GM12891 (cell line): ENCODE measurements around the gene NCOA6.
A peak's percentile ranks its signal among the peaks of the same experiment; 100 is the strongest.

ENCODE experiments used
- DNase-seq: peaks from one replicate; pipeline ENCODE4 v3.0.0; 2011; ENCODE audit warnings: low spot score; ENCODE audit not compliant: insufficient read length
- FAIRE-seq: peaks from 2 replicates; lab custom pipeline; 2011; peaks lifted over from hg19 to GRCh38; lab: Jason Lieb, UNC
- PAX5 ChIP-seq: IDR thresholded peaks from 2 replicates; pipeline ENCODE4 v1.6.1; 2011; ENCODE audit warnings: low read length, moderate library complexity, mild to moderate bottlenecking; ENCODE audit not compliant: insufficient read depth, severe bottlenecking
- POLR2A ChIP-seq: IDR thresholded peaks from 2 replicates; pipeline ENCODE4 v1.6.1; 2011; ENCODE audit warnings: low read depth, low read length, control low read depth
- POLR2AphosphoS5 ChIP-seq: IDR thresholded peaks from 2 replicates; pipeline ENCODE4 v1.6.1; 2011; ENCODE audit warnings: low read depth, low read length, control low read depth
- POU2F2 ChIP-seq: IDR thresholded peaks from 2 replicates; pipeline ENCODE4 v1.6.1; 2011; ENCODE audit warnings: low read depth, mild to moderate bottlenecking, control low read depth, low read length, moderate library complexity
- SPI1 ChIP-seq: IDR thresholded peaks from 2 replicates; pipeline ENCODE4 v1.6.1; 2011; ENCODE audit warnings: low read depth, low read length, control low read depth
- TAF1 ChIP-seq: IDR thresholded peaks from 2 replicates; pipeline ENCODE4 v1.6.1; 2011; ENCODE audit warnings: low read depth, low read length, control low read depth

The NCOA6 gene

DNA sequence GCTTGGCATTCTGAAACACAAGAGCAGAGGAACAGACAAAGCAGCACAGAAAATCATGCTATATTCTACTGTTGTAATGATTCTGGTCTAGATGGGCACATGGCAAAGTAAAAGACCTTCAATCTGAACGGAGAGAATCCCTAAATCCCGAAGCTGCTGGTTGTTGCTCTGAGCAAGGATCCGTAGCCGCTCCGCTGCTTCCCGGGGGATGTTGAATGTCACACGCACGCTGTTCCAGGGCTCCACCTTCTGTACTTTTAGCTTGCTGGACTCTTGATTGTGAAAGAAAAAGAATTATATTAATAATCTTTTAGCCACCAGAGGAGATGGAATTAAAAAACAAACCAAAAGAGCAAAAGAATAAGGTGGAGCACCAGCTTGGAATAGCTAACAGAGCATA is 49.3 kb downstream of the NCOA6 start:
- DNase-seq (no peak), FAIRE-seq (no peak)
- TF ChIP-seq POLR2AphosphoS5 (no peak), TAF1 (no peak), POLR2A (no peak), POU2F2 (no peak), PAX5 (no peak)

DNA sequence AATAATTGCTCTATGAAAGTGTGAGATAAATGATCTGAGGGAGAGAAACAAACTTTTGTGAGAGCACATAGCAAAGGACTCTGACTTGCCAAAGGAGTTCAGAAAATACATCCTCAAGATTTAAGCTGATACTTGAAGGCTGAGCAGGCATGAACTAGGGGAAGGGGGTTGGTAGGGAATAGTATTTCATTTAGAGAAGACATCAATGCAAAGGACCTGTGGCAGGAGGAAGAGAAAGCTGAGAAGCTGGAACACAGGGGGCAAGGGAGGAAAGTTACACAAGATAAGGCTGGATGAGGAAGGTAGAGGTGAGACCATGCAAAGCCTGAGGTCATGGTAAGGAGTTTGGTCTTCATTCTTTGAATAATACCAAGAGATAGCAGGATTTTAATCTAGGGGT is 50.6 kb downstream of the NCOA6 start:
- no peak for DNase-seq
- no peak for TF ChIP-seq POLR2AphosphoS5
- TF ChIP-seq TAF1, result no peak
- TF ChIP-seq PAX5, result no peak
- TF ChIP-seq POU2F2, result no peak
- no peak for TF ChIP-seq SPI1
- TF ChIP-seq POLR2A, result no peak
- no peak for FAIRE-seq

DNA sequence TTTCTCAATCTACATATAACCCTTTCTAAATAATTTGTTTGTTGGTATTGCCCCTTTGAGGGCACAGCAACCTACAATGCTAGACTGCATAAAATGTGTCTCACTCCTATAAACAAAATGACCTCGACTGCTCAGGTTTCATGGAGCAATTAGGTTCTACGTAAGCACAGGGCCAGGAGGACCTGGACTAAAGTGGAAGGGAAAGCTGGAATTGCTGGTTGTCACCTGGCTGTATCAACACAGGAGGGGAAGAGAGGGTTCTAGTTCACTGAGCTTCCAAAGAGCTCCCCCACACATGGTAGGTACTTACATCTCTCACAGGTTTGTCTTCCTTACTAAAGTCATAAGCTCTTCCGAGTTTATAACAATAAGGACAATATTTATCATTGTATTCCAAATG is 51.0 kb downstream of the NCOA6 start:
- no peak for TF ChIP-seq TAF1
- TF ChIP-seq SPI1, result no peak
- TF ChIP-seq POLR2A, result no peak
- TF ChIP-seq PAX5, result no peak
- TF ChIP-seq POU2F2, result no peak
- TF ChIP-seq POLR2AphosphoS5, result no peak
- no peak for FAIRE-seq
- DNase-seq, result no peak

DNA sequence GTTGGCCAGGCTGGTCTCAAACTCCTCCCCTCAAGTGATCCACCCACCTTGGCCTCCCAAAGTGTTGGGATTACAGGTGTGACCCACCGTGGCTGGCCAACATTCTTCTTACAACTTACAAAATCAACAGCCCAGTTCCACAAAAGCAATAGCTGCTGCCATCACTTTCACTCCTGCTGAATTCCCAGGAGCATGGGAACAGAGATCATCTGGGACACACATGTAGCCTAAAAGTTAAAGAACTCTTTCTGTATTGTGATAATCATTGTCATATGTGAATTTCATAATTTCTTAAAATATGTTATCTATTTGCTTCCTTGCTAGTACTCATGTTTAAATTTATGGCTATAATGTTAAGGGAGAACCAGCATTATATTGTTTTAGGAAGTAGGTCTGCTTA is 51.7 kb downstream of the NCOA6 start:
- FAIRE-seq, result no peak
- TF ChIP-seq TAF1, result no peak
- TF ChIP-seq POU2F2, result no peak
- no peak for TF ChIP-seq SPI1
- TF ChIP-seq POLR2A, result no peak
- TF ChIP-seq PAX5, result no peak
- TF ChIP-seq POLR2AphosphoS5, result no peak
- no peak for DNase-seq

DNA sequence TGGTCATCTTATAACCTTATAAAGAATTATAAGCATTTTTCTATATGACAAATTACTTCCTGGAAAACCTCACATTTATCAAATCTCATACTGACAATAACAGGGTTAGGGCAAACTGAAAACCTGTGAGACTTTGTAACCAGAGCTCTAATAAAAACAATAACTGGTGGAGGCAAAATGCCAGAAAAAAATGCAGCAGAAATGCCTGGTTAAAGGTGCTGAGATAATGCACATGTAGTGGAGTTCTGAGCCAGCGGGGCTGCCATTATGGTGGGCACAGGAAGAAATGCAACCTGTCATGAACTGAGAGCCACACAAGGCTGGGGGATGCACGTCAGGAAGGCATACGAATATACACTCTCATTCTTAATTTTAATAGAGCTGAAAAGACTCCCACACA is 53.0 kb downstream of the NCOA6 start:
- TF ChIP-seq PAX5 (no peak), POLR2AphosphoS5 (no peak), SPI1 (no peak), POLR2A (no peak), POU2F2 (no peak), TAF1 (no peak)
- no peak for DNase-seq
- no peak for FAIRE-seq

DNA sequence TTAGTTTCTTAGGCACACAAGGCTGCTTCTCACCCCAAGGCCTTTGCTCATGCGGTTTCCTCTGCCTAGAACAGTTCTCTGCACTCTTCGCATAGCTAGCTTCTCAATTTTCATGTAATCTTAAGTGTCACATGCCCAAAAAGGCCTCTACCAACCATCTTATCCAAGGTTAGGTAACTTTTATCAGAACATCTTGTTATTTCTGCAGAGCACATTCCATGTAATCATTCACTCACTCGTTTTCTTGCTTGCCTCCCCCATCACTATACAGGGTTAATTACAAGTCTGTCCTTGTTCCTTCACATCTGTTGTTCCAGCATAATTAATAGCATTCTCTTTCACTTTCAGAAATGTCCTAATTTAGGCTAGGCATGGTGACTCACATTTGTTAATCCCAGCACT is 53.8 kb downstream of the NCOA6 start:
- DNase-seq (no peak), FAIRE-seq (no peak)
- no peak for TF ChIP-seq POU2F2
- TF ChIP-seq SPI1, result no peak
- TF ChIP-seq POLR2AphosphoS5, result no peak
- TF ChIP-seq POLR2A, result no peak
- TF ChIP-seq TAF1, result no peak
- no peak for TF ChIP-seq PAX5

DNA sequence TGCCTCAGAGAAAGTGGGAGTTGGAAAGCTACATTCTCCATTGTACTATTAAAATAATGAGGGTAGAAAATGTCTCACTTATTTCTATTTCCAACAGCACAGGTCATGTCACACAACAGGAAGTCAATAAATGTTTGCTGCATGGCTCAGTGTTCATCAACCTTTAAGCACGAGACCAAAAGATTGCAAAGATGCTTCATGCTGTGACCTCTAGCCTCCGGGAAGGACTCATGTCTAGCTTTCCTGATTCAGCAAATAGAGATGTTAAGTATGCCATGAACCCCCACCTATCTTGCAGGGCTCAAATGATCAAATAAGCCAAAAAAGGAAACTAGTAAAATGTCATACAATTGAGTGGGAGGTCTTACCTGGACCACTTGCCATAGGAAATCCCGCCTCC is 57.4 kb downstream of the NCOA6 start:
- TF ChIP-seq POU2F2 (no peak), PAX5 (no peak), POLR2AphosphoS5 (no peak), POLR2A (no peak), SPI1 (no peak), TAF1 (no peak)
- DNase-seq, result no peak
- no peak for FAIRE-seq

DNA sequence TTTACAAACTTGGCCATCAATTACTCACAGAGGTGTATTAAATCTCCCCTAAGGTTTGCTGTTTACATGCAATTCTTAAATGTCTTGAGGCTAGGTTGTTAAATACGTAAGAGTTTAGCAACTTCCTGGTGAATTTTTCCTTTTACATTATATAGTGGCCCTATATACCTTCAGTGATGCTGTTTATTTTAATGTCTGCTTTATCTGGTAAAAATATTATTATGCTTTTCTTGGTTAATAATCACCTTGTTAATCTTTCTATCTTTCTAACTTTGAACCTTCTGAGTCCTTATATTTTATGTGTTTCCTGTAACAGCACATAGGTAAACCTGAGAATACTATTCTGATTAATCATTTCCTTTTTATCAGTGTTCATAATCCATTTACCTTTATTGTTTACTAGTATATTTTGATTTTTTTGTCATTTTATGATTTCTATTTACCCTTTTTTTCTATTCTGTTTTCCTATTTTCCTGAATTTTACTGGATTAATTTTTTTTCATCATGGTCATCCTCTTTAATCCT is 63.4 kb downstream of the NCOA6 start:
- FAIRE-seq, result no peak
- DNase-seq, result no peak
- no peak for TF ChIP-seq POU2F2
- no peak for TF ChIP-seq POLR2A
- no peak for TF ChIP-seq PAX5
- no peak for TF ChIP-seq SPI1
- TF ChIP-seq TAF1, result no peak
- TF ChIP-seq POLR2AphosphoS5, result no peak

DNA sequence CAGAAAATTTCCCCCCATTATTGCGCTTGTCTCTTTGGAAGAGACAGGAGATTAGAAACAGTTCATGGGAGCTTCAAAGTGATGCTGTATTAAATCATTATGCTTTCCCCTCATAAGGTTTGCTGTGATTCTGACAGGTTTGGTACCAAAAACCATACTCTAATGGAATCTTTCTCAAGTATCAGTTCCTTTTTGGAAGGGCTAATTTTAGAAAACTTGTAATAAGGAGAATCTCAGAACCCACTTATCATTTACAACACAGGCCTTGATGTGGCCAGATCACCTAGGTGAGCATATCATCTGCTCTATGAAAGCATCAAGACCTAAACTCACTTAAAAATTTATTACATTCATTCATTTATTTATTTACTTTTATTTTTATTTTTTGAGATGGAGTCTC is 70.1 kb downstream of the NCOA6 start:
- TF ChIP-seq SPI1 (peak; percentile 96), POU2F2 (no peak), TAF1 (no peak)
- DNase-seq (peak; percentile 25), FAIRE-seq (peak; percentile 56)

DNA sequence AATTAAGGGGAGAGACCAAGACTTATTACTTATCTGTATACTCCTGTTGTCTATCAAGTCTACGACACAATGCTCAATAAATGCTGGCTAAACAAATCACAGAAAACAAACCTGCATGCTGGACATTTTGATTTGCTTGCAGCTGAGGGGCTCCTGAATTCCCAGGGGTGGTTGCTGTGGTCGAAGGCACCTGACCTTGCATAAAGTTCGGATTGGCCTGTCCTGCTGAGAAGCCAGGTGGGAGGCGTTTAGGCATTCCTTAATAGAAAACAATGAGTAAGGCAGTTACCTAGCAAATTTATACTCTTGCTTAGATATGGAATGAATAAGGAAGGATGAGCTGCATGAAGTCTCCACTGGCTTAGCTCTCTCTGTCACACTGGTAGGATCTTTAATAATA is 70.8 kb downstream of the NCOA6 start:
- no peak for TF ChIP-seq PAX5
- no peak for DNase-seq
- FAIRE-seq, result no peak
